H9 (cell line): ENCODE results near the gene PPHLN1. TPM values are rescaled to one million over a fixed set of nuclear protein-coding genes. Genes with fewer than 3 reads are reported as not detected.

ENCODE experiments used
- DNase-seq: peaks from one replicate; pipeline ENCODE4 v3.0.0-alpha.2; 2017
- H2AFZ ChIP-seq: one replicate; pipeline ENCODE4 v1.6.1; 2013; ENCODE audit warnings: mild to moderate bottlenecking, low read length, control low read depth, moderate library complexity
- H2AK5ac ChIP-seq: 2 replicates; pipeline ENCODE4 v1.6.1; 2013; ENCODE audit warnings: low read length, control low read depth, mixed read lengths; ENCODE audit not compliant: insufficient read length
- H2BK120ac ChIP-seq: one replicate; pipeline ENCODE4 v1.6.1; 2013; ENCODE audit warnings: low read depth, mild to moderate bottlenecking, low read length, control low read depth, inconsistent platforms; ENCODE audit not compliant: poor library complexity, severe bottlenecking
- H2BK12ac ChIP-seq: 2 replicates; pipeline ENCODE4 v1.6.1; 2013; ENCODE audit warnings: low read length, control low read depth, mixed read lengths, low read depth; ENCODE audit not compliant: insufficient read length
- H2BK15ac ChIP-seq: 2 replicates; pipeline ENCODE4 v1.6.1; 2013; ENCODE audit warnings: low read depth, low read length, control low read depth
- H2BK20ac ChIP-seq: one replicate; pipeline ENCODE4 v1.6.1; 2013; ENCODE audit warnings: low read depth, mild to moderate bottlenecking, low read length, control low read depth, inconsistent platforms; ENCODE audit not compliant: poor library complexity, severe bottlenecking
- H2BK5ac ChIP-seq: 2 replicates; pipeline ENCODE4 v1.6.1; 2013; ENCODE audit warnings: low read length, control low read depth, mixed read lengths; ENCODE audit not compliant: insufficient read length
- H3K14ac ChIP-seq: 2 replicates; pipeline ENCODE4 v1.6.1; 2013; ENCODE audit warnings: low read length, control low read depth; ENCODE audit not compliant: insufficient read depth
- H3K18ac ChIP-seq: 2 replicates; pipeline ENCODE4 v1.6.1; 2013; ENCODE audit warnings: low read depth, mild to moderate bottlenecking, mixed read lengths, low read length, control low read depth; ENCODE audit not compliant: insufficient read length
- H3K23ac ChIP-seq: 2 replicates; pipeline ENCODE4 v1.6.1; 2013; ENCODE audit warnings: low read length, control low read depth, mixed read lengths, low read depth; ENCODE audit not compliant: insufficient read length
- H3K23me2 ChIP-seq: 2 replicates; pipeline ENCODE4 v1.6.1; 2013; ENCODE audit warnings: low read depth, mild to moderate bottlenecking, mixed read lengths, low read length, control low read depth; ENCODE audit not compliant: insufficient read length, poor library complexity, severe bottlenecking
- H3K27ac ChIP-seq: 2 replicates; pipeline ENCODE4 v1.5.1; 2013; ENCODE audit warnings: low read length, control low read depth, mixed read lengths, low read depth; ENCODE audit not compliant: insufficient read length
- H3K27me3 ChIP-seq: 2 replicates; pipeline ENCODE4 v1.6.1; 2013; ENCODE audit warnings: low read length, control low read depth, inconsistent platforms; ENCODE audit not compliant: insufficient read depth
- H3K4ac ChIP-seq: 2 replicates; pipeline ENCODE4 v1.6.1; 2013; ENCODE audit warnings: low read depth, mild to moderate bottlenecking, control low read depth, inconsistent platforms, low read length, moderate library complexity
- H3K4me1 ChIP-seq: 2 replicates; pipeline ENCODE4 v1.6.1; 2013; ENCODE audit warnings: low read length, control low read depth, inconsistent platforms; ENCODE audit not compliant: insufficient read depth
- H3K4me2 ChIP-seq: 2 replicates; pipeline ENCODE4 v1.6.1; 2013; ENCODE audit warnings: low read length, control low read depth, mixed read lengths; ENCODE audit not compliant: insufficient read length, insufficient read depth
- H3K56ac ChIP-seq: 2 replicates; pipeline ENCODE4 v1.6.1; 2013; ENCODE audit warnings: low read depth, mild to moderate bottlenecking, mixed read lengths, low read length, control low read depth; ENCODE audit not compliant: insufficient read length
- H3K79me1 ChIP-seq: 2 replicates; pipeline ENCODE4 v1.6.1; 2013; ENCODE audit warnings: low read depth, mild to moderate bottlenecking, moderate library complexity, low read length, control low read depth, inconsistent platforms; ENCODE audit not compliant: insufficient read depth, poor library complexity, severe bottlenecking
- H3K79me2 ChIP-seq: 2 replicates; pipeline ENCODE4 v1.6.1; 2013; ENCODE audit warnings: low read length, control low read depth, inconsistent platforms; ENCODE audit not compliant: insufficient read depth
- H3K9ac ChIP-seq: 2 replicates; pipeline ENCODE4 v1.6.1; 2013; ENCODE audit warnings: low read length, control low read depth, mixed read lengths; ENCODE audit not compliant: insufficient read length; ENCODE audit errors: extremely low read depth
- H3K9me3 ChIP-seq: one replicate; pipeline ENCODE4 v1.6.1; 2013; ENCODE audit warnings: low read depth, low read length, inconsistent platforms; ENCODE audit not compliant: control insufficient read depth
- H3T11ph ChIP-seq: one replicate; pipeline ENCODE4 v1.6.1; 2013; ENCODE audit warnings: mild to moderate bottlenecking, low read length, control low read depth, inconsistent platforms
- H4K20me1 ChIP-seq: one replicate; pipeline ENCODE4 v1.6.1; 2013; ENCODE audit not compliant: control insufficient read depth, insufficient read length, insufficient read depth
- H4K5ac ChIP-seq: 2 replicates; pipeline ENCODE4 v1.6.1; 2013; ENCODE audit warnings: low read depth, mild to moderate bottlenecking, mixed read lengths, low read length, control low read depth; ENCODE audit not compliant: insufficient read length
- H4K8ac ChIP-seq: replicated peaks from 2 replicates; pipeline ENCODE4 v1.6.1; 2013; ENCODE audit warnings: low read length, control low read depth, mixed read lengths, low read depth; ENCODE audit not compliant: insufficient read length
- H4K91ac ChIP-seq: 2 replicates; pipeline ENCODE4 v1.6.1; 2013; ENCODE audit warnings: low read depth, mild to moderate bottlenecking, moderate library complexity, mixed read lengths, low read length, control low read depth; ENCODE audit not compliant: insufficient read length
- H3K27ac Mint-ChIP-seq, 3 experiments: 2 replicates in 2 of 3; 3 replicates in 1 of 3; pipeline ENCODE4 v1.8.0; 2020 to 2021; ENCODE audit warnings: mixed read lengths in 3 of 3, mild to moderate bottlenecking in 1 of 3, moderate library complexity in 1 of 3
- H3K27me3 Mint-ChIP-seq: 2 replicates; pipeline ENCODE4 v1.8.0; 2021; ENCODE audit warnings: low read depth, mild to moderate bottlenecking, moderate library complexity, mixed read lengths
- H3K36me3 Mint-ChIP-seq, 3 experiments: 2 replicates in 2 of 3; 3 replicates in 1 of 3; pipeline ENCODE4 v1.8.0; 2020 to 2021; ENCODE audit warnings: low read depth in 3 of 3, mixed read lengths in 3 of 3; ENCODE audit not compliant: insufficient read depth in 1 of 3
- H3K4me1 Mint-ChIP-seq, 2 experiments: 2 replicates each; pipeline ENCODE4 v1.8.0; 2020; ENCODE audit warnings: mixed read lengths in 2 of 2
- H3K4me3 Mint-ChIP-seq, 2 experiments: 2 replicates in 1 of 2; 3 replicates in 1 of 2; pipeline ENCODE4 v1.8.0; 2020 to 2021; ENCODE audit warnings: mild to moderate bottlenecking in 2 of 2, mixed read lengths in 2 of 2, moderate library complexity in 1 of 2
- H3K9me3 Mint-ChIP-seq, 2 experiments: 2 replicates in 1 of 2; 3 replicates in 1 of 2; pipeline ENCODE4 v1.8.0; 2020; ENCODE audit warnings: mild to moderate bottlenecking in 2 of 2, mixed read lengths in 2 of 2, moderate library complexity in 1 of 2
- CTCF ChIP-seq: fragments of 200-600 bp; sonication (generic); conservative IDR thresholded peaks from 3 replicates; pipeline ENCODE4 v1.8.0; 2021; ENCODE audit warnings: antibody characterized with exemption, mild to moderate bottlenecking
- WGBS: extraction: QIAGEN DNeasy Blood & Tissue Kit; methylation state at CpG from one replicate; pipeline ENCODE4 v1.1.7; 2013; ENCODE audit warnings: missing lambda C conversion rate, low lambda C conversion rate, mixed read lengths; ENCODE audit not compliant: insufficient read length; ENCODE audit errors: extremely low coverage; 5-methylcytosine and 5-hydroxymethylcytosine counted together
- total RNA-seq: library from RNA; stranded (reverse); gene quantifications from 2 replicates; pipeline ENCODE4 v1.2.1, GENCODE V29; 2021

PPHLN1 gene
- total RNA-seq, 1 experiment from 2014 or later = 66.2 TPM

- no peak overlapping the region for H2AK5ac ChIP-seq
- no peaks in the 10 kb centered on the region for H3K79me2 ChIP-seq
- no peak overlapping the region for H3K14ac ChIP-seq
- H3K27ac Mint-ChIP-seq = peak overlapping the region in 1 of 3 experiments; percentile 46; a peak in 1 of 7 replicates
- no peak overlapping the region for H4K8ac ChIP-seq
- H3K56ac ChIP-seq = no peak overlapping the region
- H3K27me3 Mint-ChIP-seq = no peaks in the 10 kb centered on the region; the same call in 1 of the 2 replicates
- H3K9me3 Mint-ChIP-seq = peaks cover 3 to 10% of the 10 kb centered on the region in 2 experiments; a peak in 2 of 5 replicates
- no CpG with 5 or more reads among the region's 8 CpGs for WGBS
- H3K4me1 Mint-ChIP-seq = no peaks in the 10 kb centered on the region
- H3K23me2 ChIP-seq = no peaks in the 10 kb centered on the region
- no peak overlapping the region for H3K4ac ChIP-seq
- no peak overlapping the region for H4K91ac ChIP-seq
- no peak overlapping the region for H4K5ac ChIP-seq
- H3K23ac ChIP-seq = no peak overlapping the region
- H3K9ac ChIP-seq = no peak overlapping the region
- H4K20me1 ChIP-seq = no peaks in the 10 kb centered on the region
- H3K9me3 ChIP-seq = no peaks in the 10 kb centered on the region
- no peak overlapping the region for H2AFZ ChIP-seq
- H3K27ac ChIP-seq = no peak overlapping the region
- no peak overlapping the region for H2BK120ac ChIP-seq
- no peak overlapping the region for H2BK15ac ChIP-seq
- peaks cover 0 to 4% (median 0%) of the 10 kb centered on the region in 3 experiments; a peak in 2 of 7 replicates for H3K36me3 Mint-ChIP-seq
- H2BK5ac ChIP-seq = no peak overlapping the region
- H3K18ac ChIP-seq = no peak overlapping the region
- no peak overlapping the region for H3K4me3 Mint-ChIP-seq
- TF ChIP-seq CTCF = no peak
- H3K79me1 ChIP-seq = no peaks in the 10 kb centered on the region
- no peak overlapping the region for H2BK20ac ChIP-seq
- H3T11ph ChIP-seq = no peak overlapping the region
- H2BK12ac ChIP-seq = no peak overlapping the region
- no peaks in the 10 kb centered on the region for H3K27me3 ChIP-seq
- H3K4me1 ChIP-seq = no peaks in the 10 kb centered on the region
- no peak overlapping the region for H3K4me2 ChIP-seq
- no peak for DNase-seq
Observed at GRCh38 chr12:42299392-42300308, 26.3 kb upstream of the PPHLN1 start.
